ENCODE data around the gene SYNJ2.
"Not testable (repeated sequence)": the region's sequence is repeated elsewhere in the genome, so short reads cannot be mapped to it uniquely, and the experiment has no call there.

Gene SYNJ2, protein sequence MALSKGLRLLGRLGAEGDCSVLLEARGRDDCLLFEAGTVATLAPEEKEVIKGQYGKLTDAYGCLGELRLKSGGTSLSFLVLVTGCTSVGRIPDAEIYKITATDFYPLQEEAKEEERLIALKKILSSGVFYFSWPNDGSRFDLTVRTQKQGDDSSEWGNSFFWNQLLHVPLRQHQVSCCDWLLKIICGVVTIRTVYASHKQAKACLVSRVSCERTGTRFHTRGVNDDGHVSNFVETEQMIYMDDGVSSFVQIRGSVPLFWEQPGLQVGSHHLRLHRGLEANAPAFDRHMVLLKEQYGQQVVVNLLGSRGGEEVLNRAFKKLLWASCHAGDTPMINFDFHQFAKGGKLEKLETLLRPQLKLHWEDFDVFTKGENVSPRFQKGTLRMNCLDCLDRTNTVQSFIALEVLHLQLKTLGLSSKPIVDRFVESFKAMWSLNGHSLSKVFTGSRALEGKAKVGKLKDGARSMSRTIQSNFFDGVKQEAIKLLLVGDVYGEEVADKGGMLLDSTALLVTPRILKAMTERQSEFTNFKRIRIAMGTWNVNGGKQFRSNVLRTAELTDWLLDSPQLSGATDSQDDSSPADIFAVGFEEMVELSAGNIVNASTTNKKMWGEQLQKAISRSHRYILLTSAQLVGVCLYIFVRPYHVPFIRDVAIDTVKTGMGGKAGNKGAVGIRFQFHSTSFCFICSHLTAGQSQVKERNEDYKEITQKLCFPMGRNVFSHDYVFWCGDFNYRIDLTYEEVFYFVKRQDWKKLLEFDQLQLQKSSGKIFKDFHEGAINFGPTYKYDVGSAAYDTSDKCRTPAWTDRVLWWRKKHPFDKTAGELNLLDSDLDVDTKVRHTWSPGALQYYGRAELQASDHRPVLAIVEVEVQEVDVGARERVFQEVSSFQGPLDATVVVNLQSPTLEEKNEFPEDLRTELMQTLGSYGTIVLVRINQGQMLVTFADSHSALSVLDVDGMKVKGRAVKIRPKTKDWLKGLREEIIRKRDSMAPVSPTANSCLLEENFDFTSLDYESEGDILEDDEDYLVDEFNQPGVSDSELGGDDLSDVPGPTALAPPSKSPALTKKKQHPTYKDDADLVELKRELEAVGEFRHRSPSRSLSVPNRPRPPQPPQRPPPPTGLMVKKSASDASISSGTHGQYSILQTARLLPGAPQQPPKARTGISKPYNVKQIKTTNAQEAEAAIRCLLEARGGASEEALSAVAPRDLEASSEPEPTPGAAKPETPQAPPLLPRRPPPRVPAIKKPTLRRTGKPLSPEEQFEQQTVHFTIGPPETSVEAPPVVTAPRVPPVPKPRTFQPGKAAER (N-terminal part only)

DNA sequence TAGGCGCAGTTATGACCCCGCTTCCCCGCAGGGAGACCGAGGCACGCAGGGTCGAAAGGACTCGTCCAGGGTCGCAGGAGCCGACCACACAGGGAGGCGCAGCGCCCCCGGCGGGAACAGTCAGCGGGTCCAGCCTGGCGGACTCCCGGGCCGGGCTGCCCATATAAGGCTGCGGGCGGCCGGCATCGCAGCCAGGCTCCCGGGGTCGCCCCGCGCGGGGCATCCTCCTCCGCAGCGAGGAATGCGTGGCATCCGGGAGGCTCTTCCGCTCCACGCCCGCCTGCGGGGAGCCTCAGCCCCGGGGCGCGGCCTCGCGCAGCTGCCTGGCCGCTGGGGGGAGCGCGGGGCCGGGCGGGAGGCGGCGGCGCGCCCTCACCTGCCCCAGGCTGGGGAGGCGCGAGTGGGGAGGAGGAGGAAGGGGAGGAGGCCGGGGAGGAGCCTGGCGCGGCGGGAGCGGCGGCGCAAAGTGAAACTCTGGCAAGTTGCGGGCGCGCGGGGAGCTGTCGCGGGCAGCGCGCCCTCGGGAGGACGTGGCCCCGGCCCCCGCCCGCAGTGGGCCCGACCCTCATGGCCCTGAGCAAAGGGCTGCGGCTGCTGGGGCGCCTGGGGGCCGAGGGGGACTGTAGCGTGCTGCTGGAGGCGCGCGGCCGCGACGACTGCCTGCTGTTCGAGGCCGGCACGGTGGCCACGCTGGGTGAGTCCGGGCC lies at the start of gene SYNJ2:
Gene SYNJ2, plus strand, starts transcription at position 469 of the 707 bp plus-strand sequence. Its CDS starts 99 bp downstream, at position 568.
- Histone ChIP-seq H3K79me2 (ENCODE audit: insufficient read depth, low read depth) (peaks cover 19% of the 10 kb centered on the region; the same call in 1 of the 2 replicates), H3K4me1 (ENCODE audit: low read depth, poor library complexity, severe bottlenecking) (peaks cover 22% of the 10 kb centered on the region), H3K9ac (peak within 1 kb of the TSS; percentile 85), H2AFZ (ENCODE audit: low read depth) (peak within 1 kb of the TSS; percentile 82), H3K27ac (peak within 1 kb of the TSS; percentile 51), H4K20me1 (ENCODE audit: insufficient read depth) (no peaks in the 10 kb centered on the region), H3K27me3 (ENCODE audit: insufficient read depth, low read depth) (no peaks in the 10 kb centered on the region), H3K4me3 (IDR thresholded peaks at IDR 0.05; ENCODE audit: insufficient read depth, low read depth, low read length) (no peak within 1 kb of the TSS), H3K36me3 (ENCODE audit: insufficient read depth) (no peaks in the 10 kb centered on the region), H3K4me2 (peak within 1 kb of the TSS; percentile 72)
- peak; percentile 39; the same call in 1 of the 2 replicates for TF ChIP-seq CTCF (conservative IDR thresholded peaks at IDR 0.05; ENCODE audit: low read depth, low read length)

DNA sequence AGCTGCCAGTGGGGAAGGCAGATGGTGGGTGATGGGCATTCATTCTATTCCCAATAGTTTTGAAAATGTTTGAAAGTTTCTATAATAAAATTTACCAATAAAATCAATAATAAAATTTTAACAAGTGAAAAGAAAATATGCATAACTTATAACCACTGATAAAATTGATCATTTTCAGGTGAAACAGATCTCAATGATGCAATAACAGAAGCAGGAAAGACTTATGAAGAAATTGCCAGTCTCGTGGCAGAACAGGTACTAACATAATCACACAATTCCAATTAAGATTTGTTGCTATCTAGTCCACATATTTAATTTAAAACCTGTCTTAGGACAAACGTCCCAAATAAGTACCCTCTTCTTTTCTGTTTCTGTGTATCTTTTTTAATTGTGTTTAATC lies 45.9 kb upstream of the SYNJ2 start:
- Histone ChIP-seq H3K4me2 (no peak overlapping the region), H3K27me3 (ENCODE audit: insufficient read depth, low read depth) (no peaks in the 10 kb centered on the region), H3K79me2 (ENCODE audit: insufficient read depth, low read depth) (no peaks in the 10 kb centered on the region), H3K27ac (no peak overlapping the region), H3K9ac (no peak overlapping the region), H3K4me1 (ENCODE audit: low read depth, poor library complexity, severe bottlenecking) (no peaks in the 10 kb centered on the region), H2AFZ (ENCODE audit: low read depth) (no peak overlapping the region), H4K20me1 (ENCODE audit: insufficient read depth) (no peaks in the 10 kb centered on the region), H3K4me3 (IDR thresholded peaks at IDR 0.05; ENCODE audit: insufficient read depth, low read depth, low read length) (no peak overlapping the region), H3K36me3 (ENCODE audit: insufficient read depth) (no peaks in the 10 kb centered on the region)
- no peak for TF ChIP-seq CTCF (conservative IDR thresholded peaks at IDR 0.05; ENCODE audit: low read depth, low read length)

- Histone ChIP-seq H3K36me3 (ENCODE audit: insufficient read depth) (no peaks in the 10 kb centered on the region), H3K79me2 (ENCODE audit: insufficient read depth, low read depth) (no peaks in the 10 kb centered on the region), H3K27me3 (ENCODE audit: insufficient read depth, low read depth) (no peaks in the 10 kb centered on the region), H3K4me1 (ENCODE audit: low read depth, poor library complexity, severe bottlenecking) (no peaks in the 10 kb centered on the region), H4K20me1 (ENCODE audit: insufficient read depth) (no peaks in the 10 kb centered on the region), H3K4me2 (no peak overlapping the region), H2AFZ (ENCODE audit: low read depth) (no peak overlapping the region), H3K9ac (no peak overlapping the region), H3K27ac (no peak overlapping the region), H3K4me3 (IDR thresholded peaks at IDR 0.05; ENCODE audit: insufficient read depth, low read depth, low read length) (no peak overlapping the region)
- TF ChIP-seq CTCF (conservative IDR thresholded peaks at IDR 0.05; ENCODE audit: low read depth, low read length), result no peak
These were observed 44.3 kb upstream of the SYNJ2 start for GRCh38 chr6:157937318-157937717.

DNA sequence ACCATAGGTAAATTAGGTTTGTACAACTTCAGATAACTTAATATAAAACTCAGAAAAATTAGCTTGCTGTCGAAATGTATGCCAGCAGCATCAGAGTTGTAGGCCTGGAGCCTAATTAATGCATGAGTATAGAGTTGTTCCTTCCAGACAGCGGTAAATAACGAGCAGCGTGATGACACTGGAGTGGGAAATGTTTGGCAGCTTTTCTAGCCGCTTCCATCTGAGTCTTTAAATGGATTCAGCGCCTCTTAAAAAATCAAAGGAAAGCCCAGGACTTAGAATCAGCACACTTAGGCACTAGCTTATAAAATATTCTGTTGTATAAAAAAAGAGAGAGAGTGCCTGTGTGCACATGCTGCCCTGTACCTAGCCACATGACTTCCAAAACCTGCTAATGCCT lies 43.7 kb upstream of the SYNJ2 start:
- Histone ChIP-seq H3K27me3 (ENCODE audit: insufficient read depth, low read depth) (no peaks in the 10 kb centered on the region), H3K27ac (no peak overlapping the region), H3K36me3 (ENCODE audit: insufficient read depth) (no peaks in the 10 kb centered on the region), H2AFZ (ENCODE audit: low read depth) (no peak overlapping the region), H3K79me2 (ENCODE audit: insufficient read depth, low read depth) (no peaks in the 10 kb centered on the region), H3K4me2 (no peak overlapping the region), H4K20me1 (ENCODE audit: insufficient read depth) (no peaks in the 10 kb centered on the region), H3K4me3 (IDR thresholded peaks at IDR 0.05; ENCODE audit: insufficient read depth, low read depth, low read length) (no peak overlapping the region), H3K4me1 (ENCODE audit: low read depth, poor library complexity, severe bottlenecking) (no peaks in the 10 kb centered on the region), H3K9ac (no peak overlapping the region)
- no peak for TF ChIP-seq CTCF (conservative IDR thresholded peaks at IDR 0.05; ENCODE audit: low read depth, low read length)

DNA sequence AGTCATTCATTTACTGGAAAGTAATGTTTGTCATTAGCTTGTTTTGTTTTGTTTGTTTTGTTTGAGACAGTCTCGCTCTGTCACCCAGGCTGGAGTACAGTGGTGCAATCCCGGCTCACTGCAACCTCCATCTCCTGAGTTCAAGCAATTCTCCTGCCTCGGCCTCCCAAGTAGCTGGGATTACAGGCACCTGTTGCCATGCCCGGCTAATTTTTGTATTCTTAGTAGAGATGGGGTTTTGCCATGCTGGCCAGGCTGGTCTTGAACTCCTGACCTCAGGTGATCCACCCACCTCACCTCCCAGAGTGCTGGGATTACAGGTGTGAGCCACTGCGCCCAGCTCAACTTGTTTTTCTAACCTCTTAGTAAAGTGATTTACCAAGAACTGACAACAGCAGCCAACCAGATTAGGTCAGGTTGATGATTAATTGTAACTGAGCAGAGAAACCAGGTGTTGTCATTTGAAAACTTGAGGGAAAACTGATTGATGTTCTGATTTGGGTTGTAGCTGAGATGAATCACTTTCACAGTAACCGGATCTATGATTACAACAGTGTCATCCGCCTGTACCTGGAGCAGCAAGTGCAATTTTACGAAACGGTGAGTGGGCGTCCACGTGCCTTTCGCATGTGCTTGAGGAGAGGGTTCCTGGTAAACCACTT lies 41.2 kb upstream of the SYNJ2 start:
- not testable (repeated sequence) for H3K79me2 ChIP-seq (ENCODE audit: insufficient read depth, low read depth); H3K27ac ChIP-seq; H2AFZ ChIP-seq (ENCODE audit: low read depth); H3K4me2 ChIP-seq; H4K20me1 ChIP-seq (ENCODE audit: insufficient read depth); H3K4me3 ChIP-seq (IDR thresholded peaks at IDR 0.05; ENCODE audit: insufficient read depth, low read depth, low read length); H3K4me1 ChIP-seq (ENCODE audit: low read depth, poor library complexity, severe bottlenecking); H3K9ac ChIP-seq; H3K36me3 ChIP-seq (ENCODE audit: insufficient read depth); H3K27me3 ChIP-seq (ENCODE audit: insufficient read depth, low read depth)
